ENCODE data around the gene PTPRZ1.

PTPRZ1 gene

DNA sequence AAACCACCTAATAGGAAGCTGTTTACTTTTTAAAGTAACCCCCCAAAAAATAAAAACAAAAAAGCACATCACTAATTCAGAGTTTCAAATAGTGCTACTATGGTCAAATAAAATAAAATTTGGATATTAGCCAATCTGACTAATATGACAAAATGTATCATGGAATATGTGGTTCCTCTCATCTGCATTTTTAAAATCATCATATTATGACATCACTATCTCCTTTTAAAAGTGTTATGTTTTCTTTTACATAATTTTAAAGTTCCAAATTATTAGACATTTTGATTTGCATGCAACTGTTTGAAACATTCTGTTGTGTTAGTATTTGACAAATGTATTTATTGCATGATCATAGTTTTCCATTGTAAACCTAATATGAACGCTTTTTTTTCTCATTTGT lies 160.7 kb downstream of the PTPRZ1 start:
- no peak for DNase-seq (ENCODE audit: low read depth, low spot score)
- POLR2A ChIA-PET = no interaction called here
- H3K4me3 ChIP-seq (ENCODE audit: low read depth, low read length) = no peak overlapping the region
- CTCF ChIA-PET = no interaction called here
- TF ChIP-seq CTCF (IDR thresholded peaks at IDR 0.05; ENCODE audit: insufficient read depth, low read length, missing control alignments) = no peak

DNA sequence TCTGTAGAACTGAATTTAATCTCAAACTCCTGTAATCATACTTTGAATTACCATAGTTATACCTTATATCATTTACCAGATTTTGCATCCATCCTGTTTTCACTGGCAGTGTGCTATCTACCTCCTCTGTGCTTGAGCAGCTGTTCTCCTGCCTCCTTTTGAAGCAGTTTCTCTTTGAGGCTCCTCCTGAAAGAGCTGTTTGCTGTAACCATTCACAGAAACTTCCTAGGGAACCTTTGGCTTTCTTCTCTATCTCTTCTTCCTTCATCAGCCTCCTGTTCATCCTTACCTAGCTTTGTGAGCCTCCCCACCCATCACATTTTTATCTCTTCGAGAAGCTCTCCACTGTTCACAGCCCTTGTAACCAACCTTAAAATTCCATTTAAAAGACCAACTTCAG lies 162.9 kb downstream of the PTPRZ1 start:
- CTCF ChIA-PET = interaction anchor here (0.9 kb wide), 1 partner anchor 57 kb away, joined by 3 read pairs; no protein-coding TSS in a partner anchor
- TF ChIP-seq CTCF (IDR thresholded peaks at IDR 0.05; ENCODE audit: insufficient read depth, low read length, missing control alignments) = no peak
- POLR2A ChIA-PET = no interaction called here
- H3K4me3 ChIP-seq (ENCODE audit: low read depth, low read length) = no peak overlapping the region
- DNase-seq (ENCODE audit: low read depth, low spot score) = no peak

- ChIA-PET POLR2A (no interaction called here), CTCF (interaction anchor here (1.2 kb wide), 1 partner anchor 42 kb away, joined by 3 read pairs; no protein-coding TSS in a partner anchor)
- no peak for DNase-seq (ENCODE audit: low read depth, low spot score)
- no peak overlapping the region for H3K4me3 ChIP-seq (ENCODE audit: low read depth, low read length)
- TF ChIP-seq CTCF (IDR thresholded peaks at IDR 0.05; ENCODE audit: insufficient read depth, low read length, missing control alignments) = no peak
Observed at GRCh38 chr7:122038134-122038533, 165.2 kb downstream of the PTPRZ1 start.

GRCh38 chr7:122038904-122039303 lies 165.9 kb downstream of the PTPRZ1 start:
- DNase-seq (ENCODE audit: low read depth, low spot score) = no peak
- CTCF ChIA-PET = no interaction called here
- POLR2A ChIA-PET = no interaction called here

GRCh38 chr7:122040147-122040546 lies 167.2 kb downstream of the PTPRZ1 start:
- ChIA-PET CTCF (no interaction called here), POLR2A (no interaction called here)

More at GRCh38 chr7:122038904-122039303, 165.9 kb downstream of the PTPRZ1 start:
- H3K4me3 ChIP-seq (ENCODE audit: low read depth, low read length) = no peak overlapping the region
- TF ChIP-seq CTCF (IDR thresholded peaks at IDR 0.05; ENCODE audit: insufficient read depth, low read length, missing control alignments) = no peak

DNA sequence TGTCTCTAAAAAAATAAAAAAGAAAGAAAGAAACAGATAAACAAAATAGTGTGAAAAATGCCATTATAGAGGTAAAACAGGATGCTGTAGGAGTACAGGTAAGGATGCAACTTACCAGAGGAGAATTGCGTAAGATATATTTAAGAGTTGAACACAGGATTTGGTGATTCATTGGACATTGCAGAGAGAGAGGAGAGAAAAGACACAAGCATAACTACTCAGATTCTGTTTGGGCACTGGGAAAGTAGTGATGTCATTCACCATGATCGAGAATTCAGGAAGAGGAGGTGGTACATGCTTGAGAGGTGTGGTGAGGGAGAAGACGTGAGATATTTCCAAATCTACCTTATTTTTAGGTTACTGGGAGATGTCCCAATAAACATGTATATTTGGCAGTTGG lies 173.4 kb downstream of the PTPRZ1 start:
- H3K4me3 ChIP-seq (ENCODE audit: low read depth, low read length) = no peak overlapping the region
- ChIA-PET POLR2A (no interaction called here), CTCF (no interaction called here)
- DNase-seq (ENCODE audit: low read depth, low spot score) = no peak
- TF ChIP-seq CTCF (IDR thresholded peaks at IDR 0.05; ENCODE audit: insufficient read depth, low read length, missing control alignments) = no peak

More at GRCh38 chr7:122040147-122040546, 167.2 kb downstream of the PTPRZ1 start:
- no peak overlapping the region for H3K4me3 ChIP-seq (ENCODE audit: low read depth, low read length)
- no peak for DNase-seq (ENCODE audit: low read depth, low spot score)
- no peak for TF ChIP-seq CTCF (IDR thresholded peaks at IDR 0.05; ENCODE audit: insufficient read depth, low read length, missing control alignments)

All from AG04449 (cell line).